Lung microvascular endothelial cell (primary cell): ENCODE results near the gene NOA1. TPM values are rescaled to one million over a fixed set of nuclear protein-coding genes. Genes with fewer than 3 reads are reported as not detected.
A peak's percentile ranks its signal among the peaks of the same experiment; 100 is the strongest.

Experiments
- DNase-seq, 2 donors: peaks; one replicate each; pipeline versions ENCODE4 v3.0.0 to v3.0.0-alpha.2; 2010; ENCODE audit warnings: low read depth in 2 of 2
- total RNA-seq: library from RNA; depleted of rRNA; stranded (reverse); fragments of >200 nt; gene quantifications from 2 replicates; pipeline ENCODE4 v1.2.1, GENCODE V29; 2014

NOA1 gene
- 9.7 and 14.2 TPM in 2 replicates for total RNA-seq

DNA sequence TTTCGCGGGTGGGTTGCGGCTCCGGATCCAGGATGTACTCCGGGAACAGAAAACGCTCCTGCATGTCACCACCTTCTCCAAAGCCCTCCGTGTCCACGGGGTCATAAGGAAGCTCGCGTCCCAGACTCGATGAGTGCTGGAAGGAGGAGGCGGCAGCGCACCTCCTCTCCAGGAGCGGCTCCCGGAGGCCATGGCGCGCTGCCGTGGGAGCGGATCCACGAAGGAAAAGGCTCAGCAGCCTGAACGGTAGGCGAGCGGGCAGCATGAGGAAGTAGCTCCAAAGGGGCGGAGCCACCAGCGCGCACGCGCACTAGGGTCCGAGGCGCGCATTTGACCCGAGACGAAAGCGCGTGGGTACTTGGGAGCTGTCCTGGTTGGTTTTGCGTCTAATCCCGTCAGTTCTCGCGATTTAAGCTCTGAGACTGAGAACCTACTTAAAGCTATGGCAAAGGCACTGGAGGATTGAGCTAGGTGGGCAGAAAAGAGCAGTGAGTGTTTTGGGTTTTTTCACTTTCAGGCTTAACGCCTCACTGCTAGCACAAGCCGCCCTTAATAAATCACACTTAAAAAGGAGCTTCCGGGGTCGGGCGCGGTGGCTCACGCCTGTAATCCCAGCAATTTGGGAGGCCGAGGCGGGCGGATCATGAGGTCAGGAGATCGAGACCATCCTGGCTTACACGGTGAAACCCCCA lies at the start of gene NOA1:
TSS of gene NOA1 (minus strand) at position 286 of the 692 bp plus-strand sequence. CDS start at position 265, 21 bp downstream.
- DNase-seq = peak; percentile 98 to 99

DNA sequence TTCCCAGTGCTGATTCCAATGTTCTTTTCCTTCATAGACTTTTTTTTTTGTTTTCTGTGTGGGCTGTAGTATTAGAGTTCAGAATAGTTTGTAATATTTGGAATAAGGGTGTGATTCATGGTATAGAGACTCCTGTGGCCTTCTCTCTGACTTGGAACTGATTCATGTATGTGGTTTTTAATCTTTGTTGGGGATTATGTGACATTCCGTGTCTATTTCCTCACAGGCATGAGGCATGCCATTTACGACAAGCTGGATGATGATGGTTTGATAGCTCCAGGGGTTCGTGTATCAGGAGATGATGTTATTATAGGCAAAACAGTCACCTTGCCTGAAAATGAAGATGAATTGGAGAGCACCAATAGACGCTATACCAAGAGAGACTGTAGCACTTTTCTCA lies 45.7 kb upstream of the NOA1 start:
- peak; percentile 22 to 54 for DNase-seq

DNA sequence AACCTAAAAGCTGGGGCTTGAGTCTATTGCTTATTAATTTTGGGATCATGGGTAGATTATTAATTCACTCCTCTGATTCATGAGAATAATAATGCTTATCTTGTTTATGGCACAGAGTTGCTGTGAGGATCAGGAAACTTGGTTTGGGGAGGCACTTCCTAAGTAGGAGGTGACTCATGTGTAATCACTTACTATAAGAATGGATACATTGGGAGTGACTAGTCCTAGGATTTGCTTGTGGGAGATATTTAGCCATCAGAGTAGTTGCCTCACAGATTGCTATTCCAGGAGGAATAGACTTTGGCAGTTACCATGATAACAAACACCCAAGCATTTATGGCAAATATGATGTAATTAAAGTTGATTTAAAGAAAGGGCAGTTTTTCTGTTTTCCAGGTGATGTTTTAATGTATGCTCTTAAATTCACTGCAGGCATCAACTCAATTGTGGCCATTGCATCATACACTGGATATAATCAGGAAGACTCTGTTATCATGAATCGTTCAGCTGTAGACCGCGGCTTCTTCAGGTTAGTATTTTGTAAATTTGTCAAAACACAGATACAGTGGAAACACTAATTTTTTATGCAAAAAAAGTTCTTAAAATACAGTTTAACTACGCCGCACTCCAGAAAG lies 43.2 kb upstream of the NOA1 start:
- peak; percentile 46 to 94 for DNase-seq

DNA sequence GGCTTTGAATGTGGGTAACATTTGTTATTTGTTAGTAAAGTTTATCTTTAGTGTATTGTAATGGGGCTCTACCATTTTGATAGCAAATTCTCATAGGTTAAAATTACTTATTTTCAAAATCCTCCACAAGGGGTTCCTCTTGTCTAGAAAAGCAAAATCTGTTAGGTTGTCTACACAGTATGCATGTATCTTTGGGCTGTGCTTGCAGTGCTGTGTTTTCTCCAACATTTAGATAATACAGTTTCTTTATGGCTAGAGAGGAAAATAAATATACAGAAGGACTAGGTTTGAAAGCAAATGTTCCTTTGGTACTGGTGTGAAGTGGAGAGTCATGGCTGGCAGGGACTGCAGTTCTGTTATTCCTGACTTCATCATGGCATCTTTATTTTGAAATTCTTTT lies 41.6 kb upstream of the NOA1 start:
- no peak for DNase-seq

DNA sequence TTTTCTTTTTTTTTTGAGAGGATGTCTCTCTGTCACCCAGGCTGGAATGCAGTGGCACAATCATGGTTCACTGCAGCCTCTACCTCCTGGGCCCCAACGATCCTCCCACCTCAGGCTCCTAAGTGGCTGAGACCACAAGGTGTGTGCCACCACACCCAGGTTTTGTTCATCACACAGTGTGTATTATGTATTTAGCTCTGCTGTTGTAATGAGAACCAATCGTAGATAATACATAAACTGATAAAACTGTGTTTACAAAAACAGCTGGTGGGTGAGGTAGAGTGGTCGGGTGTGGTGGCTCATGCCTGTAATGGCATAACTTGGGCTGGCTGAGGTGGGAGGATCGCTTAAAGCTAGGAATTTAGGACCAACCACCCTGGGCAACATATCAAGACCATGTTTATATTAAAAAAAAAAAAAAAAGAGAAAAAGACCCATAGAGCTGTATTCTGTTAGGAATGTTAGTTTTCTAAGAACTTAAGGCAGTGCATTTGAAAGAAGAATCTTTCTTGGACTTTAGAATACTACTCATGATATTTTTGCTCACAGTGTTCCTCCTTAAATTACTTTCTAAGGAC lies 36.2 kb upstream of the NOA1 start:
- DNase-seq = no peak

DNA sequence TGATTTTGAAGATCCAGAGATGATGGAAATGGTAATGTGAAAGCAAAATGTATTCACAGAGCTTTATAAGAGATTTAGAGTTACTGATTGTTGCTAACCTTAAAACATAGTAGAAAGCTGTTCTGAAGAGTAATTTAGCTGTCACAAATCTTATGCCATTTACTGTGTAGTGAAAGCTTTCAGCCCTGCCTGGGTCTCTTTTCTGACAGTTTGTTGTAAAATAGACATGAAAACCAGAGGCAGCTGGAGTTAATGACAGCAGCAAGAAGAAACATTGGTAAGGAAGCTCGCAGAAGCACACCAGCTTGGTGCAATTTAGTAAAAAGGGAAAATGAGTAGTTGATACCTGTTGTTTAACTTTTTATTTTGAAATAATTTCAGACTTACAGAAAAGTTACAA lies 22.3 kb upstream of the NOA1 start:
- DNase-seq = no peak

DNA sequence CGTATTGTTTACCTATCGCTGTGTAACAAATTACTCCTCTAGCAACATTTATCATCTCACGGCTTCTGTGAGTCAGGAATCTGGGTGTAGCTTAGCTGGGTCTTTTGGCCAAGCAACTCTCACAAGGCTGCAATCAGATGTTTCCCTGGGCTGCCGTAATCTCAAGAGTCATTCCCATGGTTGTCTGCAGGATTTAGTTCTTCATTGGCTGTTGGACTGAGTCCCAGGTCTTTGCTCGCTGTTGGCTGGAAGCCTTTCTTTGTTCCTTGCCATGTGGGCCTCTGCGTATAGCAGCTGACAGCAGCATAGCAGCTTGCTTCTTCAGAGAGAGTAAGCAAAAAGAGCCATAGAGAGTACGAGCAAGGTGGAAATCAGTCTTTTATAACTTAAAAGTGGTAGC lies 18.1 kb upstream of the NOA1 start:
- DNase-seq = peak; percentile 71 to 97

DNA sequence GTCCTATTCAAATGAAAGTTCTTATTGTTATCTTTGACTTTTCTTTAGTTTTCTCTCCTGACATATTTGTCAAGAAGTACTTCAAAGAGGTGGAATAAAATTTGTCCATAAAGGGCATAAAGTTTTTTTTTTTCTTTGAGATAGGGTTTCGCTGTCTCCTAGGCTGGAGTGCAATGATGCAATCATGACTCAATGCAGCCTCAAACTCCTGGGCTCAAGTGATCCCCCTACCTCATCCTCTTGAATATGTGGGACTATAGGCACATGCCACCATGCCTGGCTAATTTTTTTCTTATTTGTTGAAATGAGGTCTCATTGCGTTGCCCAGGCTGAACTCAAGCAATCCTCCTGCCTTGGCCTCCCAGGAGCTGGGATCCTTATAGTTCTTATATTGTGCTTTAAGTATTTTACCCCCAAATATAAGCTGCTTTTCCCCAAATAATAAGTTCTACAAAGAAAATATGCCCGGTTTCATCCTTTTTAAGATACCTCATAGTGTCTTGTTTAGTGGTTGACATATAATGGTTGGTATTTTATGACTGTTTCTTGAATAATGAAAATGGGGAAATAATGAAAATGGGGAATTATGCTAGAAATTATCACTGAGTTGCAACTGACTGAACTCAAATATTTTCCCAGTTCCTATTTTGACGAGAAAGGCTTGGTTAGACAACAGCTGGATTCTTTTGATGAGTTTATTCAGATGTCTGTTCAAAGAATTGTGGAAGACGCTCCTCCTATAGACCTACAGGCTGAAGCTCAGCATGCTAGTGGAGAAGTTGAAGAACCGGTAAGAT lies 12.9 kb upstream of the NOA1 start:
- DNase-seq = no peak

DNA sequence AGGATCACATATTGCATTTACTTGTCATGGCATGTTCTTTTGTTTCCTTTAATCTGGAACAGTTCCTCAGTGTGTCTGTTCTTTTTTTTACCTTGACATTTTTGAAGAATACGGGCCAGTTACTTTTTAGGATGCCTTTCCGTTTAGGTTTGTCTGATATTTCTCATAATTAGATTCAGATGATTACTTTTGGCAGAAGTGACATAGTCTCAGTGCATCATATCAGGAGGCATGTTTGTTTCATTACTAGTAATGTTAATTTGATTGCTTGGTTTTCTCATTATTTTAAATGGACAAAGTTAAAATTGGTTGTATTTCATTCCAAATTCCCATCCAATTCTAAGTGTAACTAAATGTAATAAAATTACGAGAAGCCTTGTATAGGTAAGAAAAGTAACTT lies 9.5 kb upstream of the NOA1 start:
- DNase-seq = no peak

DNA sequence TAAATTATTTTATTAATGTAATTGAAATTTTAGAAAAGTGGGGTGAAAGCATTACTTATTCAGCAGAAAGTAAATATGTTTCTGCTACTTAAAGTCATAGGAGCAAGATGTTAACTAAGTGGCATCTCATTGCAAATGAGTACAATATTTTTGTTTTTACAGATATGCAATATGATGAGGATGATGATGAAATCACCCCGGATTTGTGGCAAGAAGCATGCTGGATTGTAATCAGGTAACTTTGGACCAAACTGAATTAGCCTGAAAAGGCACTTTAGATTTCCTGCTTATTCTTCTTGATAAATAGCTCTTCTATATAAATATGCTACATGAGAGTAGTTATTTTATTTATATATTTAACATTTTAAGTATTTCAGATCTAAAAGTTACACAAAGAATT lies 8.8 kb upstream of the NOA1 start:
- no peak for DNase-seq

DNA sequence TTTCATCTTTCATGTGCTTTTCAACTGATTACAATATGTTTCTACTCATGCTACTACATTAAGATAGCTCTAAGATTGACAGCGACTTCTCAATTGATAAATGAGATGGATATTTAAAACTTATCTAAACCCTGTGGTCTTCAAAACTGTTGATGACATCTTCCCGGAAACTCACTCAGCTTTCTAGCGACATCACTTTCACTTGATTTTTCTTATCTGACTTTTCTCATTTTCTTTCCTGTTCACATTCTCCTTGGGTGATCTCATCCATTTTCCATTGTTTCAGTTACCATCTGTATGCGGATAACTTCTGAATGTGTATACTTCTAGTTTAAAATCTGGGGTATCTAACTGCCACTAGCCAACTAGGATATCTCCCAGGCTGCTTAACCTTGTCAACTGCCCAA lies 4.4 kb upstream of the NOA1 start:
- DNase-seq = peak; percentile 57 to 83

DNA sequence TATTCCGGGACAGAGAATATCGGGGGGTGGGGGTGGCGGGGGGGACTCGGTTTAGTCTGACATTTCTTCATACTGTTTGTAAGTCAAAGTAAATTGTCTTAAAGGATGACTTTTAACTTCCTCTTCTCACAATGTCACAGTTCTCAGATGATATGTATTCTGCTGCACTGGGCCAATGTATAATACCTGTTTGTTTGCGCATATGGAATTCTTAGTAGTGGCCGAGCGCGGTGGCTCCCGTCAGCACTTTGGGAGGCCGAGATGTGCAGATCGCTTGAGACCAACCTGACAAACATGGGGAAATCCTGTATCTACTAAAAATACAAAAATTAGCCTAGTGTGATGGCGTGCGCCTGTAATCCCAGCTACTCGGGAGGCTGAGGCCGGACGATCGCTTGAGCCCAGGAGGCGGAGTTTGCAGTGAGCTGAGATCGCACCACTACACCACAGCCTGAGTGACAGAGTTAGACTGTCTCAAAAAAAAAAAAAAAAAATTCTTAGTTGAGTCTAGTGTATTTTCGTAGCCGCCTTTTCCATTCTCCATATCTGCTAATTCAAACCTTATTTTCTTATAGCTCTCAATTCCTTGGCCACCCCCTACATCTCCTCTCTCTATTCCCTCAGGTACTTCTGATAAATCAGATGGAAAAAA lies 2.1 kb upstream of the NOA1 start:
- peak; percentile 51 to 74 for DNase-seq

DNA sequence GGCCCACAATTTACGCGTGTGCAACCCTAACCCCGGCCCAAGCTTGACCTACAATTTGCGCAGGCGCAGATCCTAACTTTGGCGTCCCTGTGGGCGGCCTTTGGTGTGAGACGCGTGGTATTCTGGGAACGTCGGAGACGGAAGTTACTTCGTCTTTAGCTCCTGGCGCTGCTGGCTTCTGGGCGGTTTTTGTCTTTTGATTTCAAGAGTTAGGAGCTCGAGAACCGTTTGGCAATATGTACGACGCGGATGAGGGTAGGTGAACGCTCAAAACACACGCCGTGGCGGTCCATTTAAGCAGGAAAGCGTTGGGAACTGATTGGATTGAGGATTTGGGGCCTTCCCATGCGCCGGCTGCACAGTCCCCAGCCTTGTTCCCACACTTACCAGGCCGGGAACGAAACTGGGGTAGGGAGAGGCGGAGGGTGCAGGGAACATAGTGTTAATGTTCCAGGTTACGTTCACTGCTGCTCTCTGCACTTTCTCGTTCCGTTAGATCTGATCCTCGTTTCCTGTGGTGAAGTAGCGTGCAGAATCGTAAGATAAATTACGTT lies 1.4 kb upstream of the NOA1 start, which contains the start of gene POLR2B:
TSS of gene POLR2B (plus strand) at position 147 of the 554 bp plus-strand sequence. CDS start at position 237, 90 bp downstream.
- DNase-seq = peak; percentile 94 to 95

DNA sequence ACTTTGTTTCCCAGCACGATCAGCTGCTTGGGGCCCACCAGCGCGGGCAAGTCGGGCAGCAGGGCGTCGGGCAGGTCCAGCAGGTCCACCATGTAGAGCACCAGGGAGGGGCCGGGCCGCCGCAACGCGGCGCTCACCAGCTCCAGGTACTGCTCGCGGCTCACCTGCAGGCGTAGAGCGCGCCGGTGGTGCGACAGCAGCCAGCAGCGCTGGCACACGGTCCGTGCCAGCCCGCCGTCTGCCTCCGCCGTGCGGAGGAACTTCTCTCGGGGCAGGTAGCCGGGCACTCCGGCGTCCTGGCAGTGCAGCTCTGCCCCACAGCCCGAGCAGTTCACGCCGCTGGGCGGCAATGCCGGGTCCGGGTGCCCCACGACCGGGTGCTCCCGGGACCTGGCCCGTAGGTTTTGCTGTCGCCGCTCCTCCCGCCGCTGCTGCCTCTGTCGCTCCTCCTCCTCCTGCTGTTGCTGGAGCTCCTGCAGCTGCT lies 527 bp downstream of the NOA1 start:
- peak in 1 of 2 donors; percentile 46 for DNase-seq

DNA sequence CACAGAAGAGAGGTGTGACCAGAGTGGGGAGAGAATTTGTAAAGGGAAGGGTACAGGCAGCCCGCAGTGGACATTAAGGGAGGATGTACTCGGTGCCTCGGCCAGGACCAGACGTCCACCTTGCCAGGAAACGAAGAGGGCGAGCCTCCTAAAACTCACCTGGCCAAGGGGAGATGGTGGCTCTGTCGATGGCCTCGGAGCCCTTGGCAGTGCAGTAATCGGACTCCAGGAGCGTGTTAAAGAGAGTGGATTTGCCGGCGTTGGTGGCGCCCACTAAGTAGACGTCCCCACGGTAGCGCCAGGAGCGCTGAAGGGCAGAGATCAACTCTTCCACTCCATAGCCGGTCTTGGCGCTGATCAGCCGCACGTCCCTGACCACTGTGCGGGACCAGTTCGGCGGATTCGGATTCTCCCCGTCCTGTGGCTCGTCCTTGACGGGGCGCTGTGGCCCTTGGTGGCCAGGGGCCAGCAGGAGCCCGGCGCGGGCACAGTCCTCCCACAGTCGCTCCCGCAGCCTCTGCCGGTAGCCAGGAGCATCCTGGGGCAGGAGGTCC lies 1.0 kb downstream of the NOA1 start:
- peak; percentile 16 to 30 for DNase-seq

DNA sequence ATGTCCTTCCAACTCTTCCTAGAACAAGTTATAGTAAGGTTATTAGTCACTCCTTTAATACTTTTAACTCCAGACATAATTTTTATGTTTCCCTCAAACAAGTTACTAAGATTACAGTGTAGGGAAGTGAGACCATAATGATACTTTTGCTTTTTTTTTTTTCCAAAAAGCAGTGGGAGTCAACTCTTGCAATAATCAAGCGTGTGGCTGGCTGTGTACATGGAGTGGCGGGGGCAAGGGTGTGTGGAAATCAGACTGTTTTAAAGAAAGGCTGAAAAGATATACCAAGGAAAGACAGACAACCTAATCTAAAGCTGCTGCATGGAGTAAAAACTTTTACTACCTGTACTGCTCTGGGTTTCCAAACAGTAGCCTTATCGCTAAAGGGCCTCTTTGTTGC lies 4.1 kb downstream of the NOA1 start:
- no peak for DNase-seq

DNA sequence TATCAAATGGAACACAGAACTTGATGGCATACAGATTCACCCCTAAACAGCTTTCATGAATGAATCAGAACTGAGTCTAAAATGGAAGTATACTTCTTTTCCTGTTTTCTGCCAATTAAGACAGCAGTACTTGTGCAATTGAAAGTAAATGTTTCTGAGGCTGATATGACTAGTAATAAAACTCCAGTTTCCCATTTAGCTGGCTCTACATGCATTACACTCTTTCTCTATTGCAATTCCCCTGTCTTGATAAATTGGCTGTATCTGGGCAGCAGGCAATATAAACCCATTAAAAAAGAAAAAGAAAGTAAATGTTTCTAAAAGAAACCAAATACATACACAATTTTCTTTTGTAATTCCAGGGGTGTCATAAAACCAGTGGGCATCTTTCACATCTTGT lies 4.6 kb downstream of the NOA1 start:
- DNase-seq = no peak

DNA sequence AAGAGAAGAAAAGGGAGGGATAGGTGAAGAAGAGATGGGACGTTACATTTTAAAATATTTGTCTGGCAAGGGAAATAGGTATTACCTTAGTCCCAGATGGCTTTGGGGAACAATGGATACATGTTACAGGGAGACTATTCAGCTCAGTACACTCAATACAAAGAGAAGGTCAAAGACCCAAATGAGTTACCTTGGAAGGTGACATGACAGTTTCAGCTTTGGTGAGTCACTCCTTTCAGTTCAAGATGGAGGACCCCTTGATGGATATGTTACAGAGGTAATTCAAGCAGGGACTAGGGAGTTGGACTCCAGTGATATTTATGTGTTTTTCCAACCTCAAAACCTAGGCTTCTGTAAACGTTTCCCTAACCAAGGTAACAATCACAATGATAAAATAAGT lies 5.0 kb downstream of the NOA1 start:
- DNase-seq = no peak

DNA sequence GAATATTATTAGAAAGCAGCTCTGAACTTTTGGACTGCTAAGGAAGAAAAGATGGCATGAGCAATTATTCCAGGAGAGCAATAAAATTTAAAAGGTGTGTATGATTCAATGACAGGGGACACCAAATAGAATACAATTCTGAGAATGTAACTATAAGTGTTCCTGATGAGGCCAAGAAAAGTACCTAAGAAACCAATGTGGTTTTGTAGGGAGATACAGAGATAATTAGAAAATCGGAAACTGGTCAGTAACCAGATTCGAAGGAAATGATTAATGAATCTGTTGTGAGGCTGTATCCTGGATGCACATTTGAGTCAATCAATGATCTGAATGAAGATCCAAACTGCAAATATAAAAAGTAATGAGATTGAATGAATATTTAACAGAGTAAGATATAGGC lies 6.0 kb downstream of the NOA1 start:
- DNase-seq = no peak

DNA sequence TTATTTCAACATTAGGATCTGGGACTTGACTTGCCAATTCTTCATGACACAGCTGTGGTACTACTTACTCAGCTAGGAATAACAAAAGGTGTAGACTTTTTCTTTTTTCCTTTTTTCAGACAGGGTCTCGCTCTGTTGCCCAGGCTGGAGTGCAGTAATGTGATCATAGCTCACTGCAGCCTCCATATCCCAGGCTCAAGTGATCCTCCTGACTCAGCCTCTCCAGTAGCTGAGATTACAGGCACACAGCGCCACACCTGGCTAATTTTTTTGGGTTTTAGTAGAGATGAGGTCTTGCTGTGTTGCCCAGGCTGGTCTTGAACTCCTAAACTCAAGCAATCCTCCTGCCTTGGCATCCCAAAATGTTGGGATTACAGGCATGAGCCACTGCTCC lies 16.3 kb downstream of the NOA1 start:
- DNase-seq = no peak

DNA sequence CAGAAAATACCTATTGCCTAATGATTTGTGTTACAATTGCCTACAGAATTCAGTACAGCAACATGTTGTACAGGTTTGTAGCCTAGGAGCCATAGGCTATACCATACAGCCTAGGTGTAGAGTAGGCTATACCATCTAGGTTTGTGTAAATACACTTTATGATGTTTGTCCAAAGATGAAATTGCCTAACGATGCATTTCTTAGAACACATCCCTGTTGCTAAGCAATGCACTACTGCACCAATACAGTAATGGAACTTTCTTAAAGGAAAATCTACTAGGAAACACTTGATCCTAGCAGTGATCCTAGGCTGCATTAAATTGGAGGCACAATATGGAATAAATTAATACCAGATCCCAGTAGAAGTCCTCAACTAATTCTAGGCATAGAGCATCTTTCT lies 18.3 kb downstream of the NOA1 start:
- DNase-seq = no peak
